ENCODE results near the gene EZH2.
A peak's percentile ranks its signal among the peaks of the same experiment; 100 is the strongest.

EZH2 gene

GRCh38 chr7:148901178-148901577 lies 17.1 kb upstream of the EZH2 start:
- no peak for DNase-seq (ENCODE audit: low read depth in 2 of 2)

GRCh38 chr7:148898845-148899484 lies 14.9 kb upstream of the EZH2 start:
- DNase-seq (ENCODE audit: low read depth in 2 of 2): no peak

GRCh38 chr7:148894591-148894990 lies 10.5 kb upstream of the EZH2 start:
- DNase-seq (ENCODE audit: low read depth in 2 of 2): no peak

GRCh38 chr7:148893071-148893470 lies 9.0 kb upstream of the EZH2 start:
- no peak for DNase-seq (ENCODE audit: low read depth in 2 of 2)

- DNase-seq (ENCODE audit: low read depth in 2 of 2): no peak
These were observed 4.2 kb upstream of the EZH2 start for GRCh38 chr7:148888300-148888699.

- no peak for DNase-seq (ENCODE audit: low read depth in 2 of 2)
These were observed 2.8 kb upstream of the EZH2 start for GRCh38 chr7:148886844-148887243.

- DNase-seq (ENCODE audit: low read depth in 2 of 2): peak; percentile 84 to 91
These were observed 370 bp upstream of the EZH2 start for GRCh38 chr7:148884299-148885022.

- DNase-seq (ENCODE audit: low read depth in 2 of 2): peak; percentile 24 to 31
These were observed 634 bp downstream of the EZH2 start for GRCh38 chr7:148883266-148884048.

- DNase-seq (ENCODE audit: low read depth in 2 of 2): no peak
These were observed 1.2 kb downstream of the EZH2 start for GRCh38 chr7:148882841-148883265.

- no peak for DNase-seq (ENCODE audit: low read depth in 2 of 2)
These were observed 1.9 kb downstream of the EZH2 start for GRCh38 chr7:148882192-148882591.

- DNase-seq (ENCODE audit: low read depth in 2 of 2): no peak
These were observed 5.8 kb downstream of the EZH2 start for GRCh38 chr7:148878317-148878716.

- no peak for DNase-seq (ENCODE audit: low read depth in 2 of 2)
These were observed 6.6 kb downstream of the EZH2 start for GRCh38 chr7:148877517-148877916.

GRCh38 chr7:148872188-148872587 lies 11.9 kb downstream of the EZH2 start:
- no peak for DNase-seq (ENCODE audit: low read depth in 2 of 2)

- DNase-seq (ENCODE audit: low read depth in 2 of 2): no peak
These were observed 12.5 kb downstream of the EZH2 start for GRCh38 chr7:148871551-148871950.

- no peak for DNase-seq (ENCODE audit: low read depth in 2 of 2)
These were observed 13.1 kb downstream of the EZH2 start for GRCh38 chr7:148871030-148871429.

GRCh38 chr7:148868378-148868674 lies 15.8 kb downstream of the EZH2 start:
- DNase-seq (ENCODE audit: low read depth in 2 of 2): no peak

- no peak for DNase-seq (ENCODE audit: low read depth in 2 of 2)
These were observed 16.3 kb downstream of the EZH2 start for GRCh38 chr7:148867596-148868377.

GRCh38 chr7:148866362-148866761 lies 17.7 kb downstream of the EZH2 start:
- no peak for DNase-seq (ENCODE audit: low read depth in 2 of 2)

- no peak for DNase-seq (ENCODE audit: low read depth in 2 of 2)
These were observed 18.8 kb downstream of the EZH2 start for GRCh38 chr7:148865283-148865682.

- DNase-seq (ENCODE audit: low read depth in 2 of 2): no peak
These were observed 20.8 kb downstream of the EZH2 start for GRCh38 chr7:148863324-148863723.

- DNase-seq (ENCODE audit: low read depth in 2 of 2): no peak
These were observed 21.6 kb downstream of the EZH2 start for GRCh38 chr7:148862481-148862880.

- no peak for DNase-seq (ENCODE audit: low read depth in 2 of 2)
These were observed 25.6 kb downstream of the EZH2 start for GRCh38 chr7:148858489-148858888.

Data from stimulated activated CD8-positive, alpha-beta memory T cell treated with anti-CD3 and anti-CD28 coated beads, Interleukin-15, amount 100 ng/mL, for 4 hours (primary cell).